ENCODE data around the gene ZCCHC18.

Gene ZCCHC18

DNA sequence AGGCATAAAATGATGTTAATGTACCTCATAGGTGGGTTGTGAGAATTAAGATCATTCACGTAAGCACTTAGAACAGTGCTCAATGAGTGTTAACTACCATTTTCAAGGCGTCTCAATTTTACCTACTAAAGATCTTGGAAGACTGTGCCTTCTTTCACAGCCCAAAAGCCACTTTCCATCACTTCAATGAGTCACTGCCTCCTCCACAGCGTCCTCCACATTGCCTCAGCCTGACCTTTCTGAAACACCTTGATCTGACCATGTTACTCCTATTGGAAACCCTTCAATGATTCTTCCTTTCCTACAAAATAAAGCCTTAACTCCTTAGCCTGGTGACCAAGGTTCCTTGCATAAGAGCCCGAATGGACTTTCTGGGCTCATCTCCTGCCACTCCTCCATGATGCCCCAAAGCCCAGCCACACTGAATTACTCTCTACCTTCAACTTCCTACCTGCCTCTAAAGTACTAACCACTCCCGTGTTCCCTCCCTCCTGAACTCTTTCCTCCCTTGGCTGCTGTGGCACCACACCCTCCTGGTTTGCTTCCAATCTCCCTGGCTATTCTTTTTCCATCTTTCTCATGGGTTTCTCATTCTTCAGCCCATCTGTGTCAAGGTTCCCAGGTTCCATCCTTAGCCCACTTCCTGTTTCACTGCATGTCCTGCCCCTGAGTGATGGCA, 22.4 kb downstream of the ZCCHC18 start:
- no peak for DNase-seq

DNA sequence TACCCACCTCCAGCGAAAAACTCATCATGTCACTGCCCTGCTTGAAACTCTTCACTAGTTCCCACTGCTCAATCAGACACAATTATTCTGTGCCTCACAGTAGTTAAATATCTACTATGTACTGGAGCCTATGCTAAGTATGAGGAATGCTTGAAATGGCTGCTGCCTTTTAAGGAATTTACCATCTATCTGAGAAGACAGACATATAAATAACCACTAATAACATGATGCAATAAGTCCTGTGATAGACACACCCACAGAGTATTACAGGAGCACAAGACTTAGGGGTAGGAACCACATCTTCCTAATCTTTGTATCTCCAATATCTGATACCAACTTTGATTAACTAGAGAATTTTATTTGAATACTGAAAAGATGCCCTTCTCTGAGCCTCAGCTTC, 23.4 kb downstream of the ZCCHC18 start:
- no peak for DNase-seq

DNA sequence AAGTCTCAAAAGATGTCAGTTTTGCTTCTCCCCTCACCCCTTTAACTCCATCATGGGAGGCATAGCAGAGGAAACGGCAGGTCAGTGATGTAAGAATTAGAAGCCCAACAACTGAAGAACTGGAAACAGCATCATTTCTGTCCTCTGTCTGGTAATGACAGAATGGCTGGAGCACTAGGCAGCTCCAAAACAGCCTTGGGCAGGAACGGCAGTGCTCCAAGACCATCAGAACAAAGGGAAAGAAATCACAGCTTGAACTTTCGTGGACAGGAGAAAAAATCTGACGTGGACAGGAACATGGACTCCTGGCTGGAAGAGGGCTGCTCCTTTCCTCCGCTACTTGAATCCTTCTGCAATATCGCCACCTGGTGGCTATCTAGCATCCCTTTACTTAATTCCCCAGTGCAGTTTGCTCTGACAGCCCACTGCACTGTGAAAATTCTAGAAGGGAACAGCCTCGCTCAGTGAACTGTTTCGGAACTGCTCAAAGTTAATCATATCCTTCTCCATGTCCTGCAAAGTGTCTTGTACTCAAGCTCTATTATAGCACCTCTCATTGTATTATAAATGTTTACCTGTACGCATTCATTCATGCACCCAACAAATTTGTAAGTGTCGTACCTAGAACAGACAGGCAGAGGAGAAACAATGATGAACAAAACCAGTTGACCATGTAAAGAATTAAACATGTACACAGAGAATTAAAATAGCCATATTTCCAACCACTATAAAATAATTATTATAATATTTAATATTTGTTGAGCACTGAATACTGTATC, 24.1 kb downstream of the ZCCHC18 start:
- DNase-seq, result peak; percentile 34

DNA sequence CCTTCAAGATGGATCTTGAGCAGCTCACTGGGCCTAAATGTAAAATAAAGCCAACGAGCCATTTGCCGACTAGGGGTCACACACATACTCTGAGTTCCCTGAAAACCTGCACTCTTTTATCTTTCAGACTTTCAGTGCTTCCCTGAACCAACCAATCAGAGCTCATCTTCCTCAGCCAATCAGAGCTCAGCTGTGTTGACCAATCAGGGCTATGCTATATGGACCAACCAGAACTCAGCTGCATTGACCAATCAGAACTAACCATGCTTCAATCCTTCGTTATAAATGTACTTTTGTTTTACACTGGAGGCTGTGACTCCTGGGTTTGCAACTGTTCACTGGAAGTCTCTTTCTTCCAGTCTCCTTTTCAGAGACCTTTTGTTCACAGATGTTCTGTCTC, 25.2 kb downstream of the ZCCHC18 start:
- DNase-seq, result no peak

DNA sequence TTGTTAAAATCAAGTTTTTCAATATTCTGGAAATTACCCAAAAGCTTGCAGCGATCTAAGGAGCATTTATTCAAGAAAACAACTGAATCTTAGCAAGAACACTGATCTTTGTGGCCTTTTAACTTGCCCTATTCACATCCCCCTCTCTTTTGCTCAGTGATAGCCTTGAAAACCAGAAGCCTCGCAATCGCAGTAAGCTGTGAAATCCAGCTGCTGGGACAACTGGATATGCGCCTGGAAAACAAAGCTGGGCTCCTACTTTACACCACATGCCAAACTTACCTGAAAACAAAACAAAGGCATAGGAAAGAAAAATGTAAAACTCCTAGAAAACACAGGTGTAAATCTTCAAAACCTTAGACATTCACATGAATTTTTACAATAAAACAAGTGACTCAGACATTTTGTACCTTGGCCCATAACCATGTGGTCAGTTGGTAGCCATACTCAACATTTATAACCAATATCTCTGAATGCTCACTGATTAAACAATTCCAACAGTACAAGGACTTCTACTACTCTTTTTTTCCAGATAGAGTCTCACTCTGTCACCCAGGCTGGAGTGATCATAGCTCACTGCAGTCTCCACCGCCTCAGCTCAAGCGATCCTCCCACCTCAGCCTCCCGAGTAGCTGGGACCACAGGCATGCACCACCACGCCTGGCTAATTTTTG, 28.9 kb downstream of the ZCCHC18 start:
- no peak for DNase-seq

DNA sequence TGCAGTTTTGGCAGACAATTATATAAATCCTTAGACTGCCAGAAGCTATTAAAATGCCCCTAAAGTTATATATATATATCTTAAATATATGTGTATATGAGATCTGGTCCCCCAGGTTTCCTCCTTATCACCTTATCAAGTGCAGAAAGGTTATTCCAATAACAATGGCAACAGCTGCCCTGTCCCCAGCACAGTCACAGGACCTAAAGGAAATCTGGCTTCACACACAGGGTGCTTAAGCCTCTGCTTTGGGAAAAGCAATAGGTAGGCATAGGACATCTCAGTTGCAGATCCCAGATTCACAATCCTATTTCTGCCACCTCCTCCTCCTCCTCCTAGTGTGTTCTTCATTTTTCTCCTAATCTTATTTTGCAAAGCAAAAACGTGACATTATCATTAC, 38.7 kb downstream of the ZCCHC18 start:
- DNase-seq, result no peak

DNA sequence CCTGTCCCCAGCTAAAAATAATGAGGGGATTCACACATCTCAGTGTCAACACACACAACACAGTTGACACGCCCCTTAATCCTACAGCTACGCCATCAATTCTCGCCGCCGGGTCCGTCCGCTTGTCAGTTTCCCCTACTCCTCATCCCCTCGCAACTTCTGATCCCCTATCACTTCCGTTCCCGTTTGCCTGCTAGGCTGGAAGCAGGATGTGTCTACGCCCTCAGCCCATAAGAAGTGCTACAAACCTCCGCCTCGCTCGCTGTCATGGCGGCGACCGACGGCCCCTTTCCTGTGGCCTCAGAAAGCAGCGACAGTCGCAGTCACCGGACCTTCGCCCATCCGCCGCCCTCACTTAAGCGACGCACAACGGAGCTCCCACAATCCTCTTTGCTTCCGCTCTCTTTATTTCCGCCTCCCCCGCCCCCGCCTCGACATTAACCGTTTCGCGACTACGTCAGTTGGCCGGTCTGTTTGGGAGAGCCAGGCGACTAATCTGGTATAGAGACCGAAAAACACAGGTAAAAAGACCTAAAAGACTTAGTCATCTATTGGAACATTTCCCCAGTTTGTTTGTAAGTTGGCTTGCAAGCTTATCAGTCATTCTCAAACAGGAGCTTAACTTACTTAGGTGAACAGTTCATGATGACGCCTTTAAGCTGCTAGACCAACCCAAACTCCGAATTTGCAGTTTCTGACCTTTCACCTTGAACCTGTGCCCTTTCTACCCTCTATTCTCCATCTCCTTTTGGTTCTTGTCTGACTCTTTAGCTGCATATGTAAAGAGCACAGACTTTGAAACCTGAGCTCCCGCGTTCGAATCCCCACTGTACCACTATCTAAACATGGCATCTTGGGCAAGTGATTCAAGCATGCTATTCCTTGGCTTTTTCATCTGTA, 44.6 kb downstream of the ZCCHC18 start, which contains the start of gene SLC25A53:
Gene SLC25A53 (minus strand): TSS at position 380 of the 900 bp plus-strand sequence. CDS start 51,752 bp downstream, outside the sequence.
- DNase-seq, result peak; percentile 74

All from activated naive CD4-positive, alpha-beta T cell treated with anti-CD3 and anti-CD28 coated beads, Interleukin-2, amount 50 U/mL, for 16 hours (primary cell).